GM21447 (cell line): ENCODE results near the gene NEUROG3.

ENCODE experiments used
- ATAC-seq: cut with Tn5 transposase; IDR thresholded peaks from one replicate; pipeline ENCODE4 v1.9.1; 2021; ENCODE audit not compliant: unreplicated experiment

The NEUROG3 gene, protein sequence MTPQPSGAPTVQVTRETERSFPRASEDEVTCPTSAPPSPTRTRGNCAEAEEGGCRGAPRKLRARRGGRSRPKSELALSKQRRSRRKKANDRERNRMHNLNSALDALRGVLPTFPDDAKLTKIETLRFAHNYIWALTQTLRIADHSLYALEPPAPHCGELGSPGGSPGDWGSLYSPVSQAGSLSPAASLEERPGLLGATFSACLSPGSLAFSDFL

DNA sequence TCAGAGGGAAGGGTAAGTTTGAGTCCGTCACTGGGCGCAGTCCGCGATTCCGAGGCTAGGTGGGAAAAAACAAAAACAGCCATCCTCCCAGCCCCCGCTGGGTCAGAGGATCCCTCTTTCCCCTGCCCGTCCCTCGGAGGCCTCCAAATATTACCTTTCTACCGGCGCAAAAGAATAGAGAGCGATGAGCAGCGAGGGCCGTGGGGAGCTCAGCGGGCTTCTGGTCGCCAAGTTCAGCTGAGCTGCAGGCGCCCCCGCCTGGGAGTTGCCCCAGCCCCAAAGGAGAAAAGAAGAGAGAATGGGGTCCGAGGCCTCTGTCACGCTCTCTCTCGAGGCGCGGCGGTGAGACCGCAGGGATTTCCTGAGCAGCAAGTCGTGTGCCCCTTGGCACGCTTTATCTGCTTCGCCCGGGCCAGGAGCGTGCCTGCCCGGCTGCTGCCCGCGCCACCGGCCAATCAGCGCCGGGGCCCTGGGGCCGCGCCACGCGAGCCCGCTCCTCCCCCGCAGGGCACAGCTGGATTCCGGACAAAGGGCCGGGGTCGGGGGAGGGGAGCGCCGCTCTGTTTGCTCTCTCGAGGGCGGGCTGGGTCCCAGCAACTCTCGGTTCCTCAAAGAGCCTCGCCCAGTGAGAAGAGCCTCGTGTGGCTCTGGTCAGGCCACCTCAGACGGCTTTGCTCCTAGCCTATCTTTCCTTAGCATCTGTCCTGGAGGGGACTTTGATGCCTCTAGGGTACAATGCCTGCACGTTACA lies at the start of gene NEUROG3:
TSS of gene NEUROG3 (minus strand) at position 367 of the 751 bp plus-strand sequence. CDS start 379 bp downstream, outside the sequence.
- ATAC-seq = no peak

DNA sequence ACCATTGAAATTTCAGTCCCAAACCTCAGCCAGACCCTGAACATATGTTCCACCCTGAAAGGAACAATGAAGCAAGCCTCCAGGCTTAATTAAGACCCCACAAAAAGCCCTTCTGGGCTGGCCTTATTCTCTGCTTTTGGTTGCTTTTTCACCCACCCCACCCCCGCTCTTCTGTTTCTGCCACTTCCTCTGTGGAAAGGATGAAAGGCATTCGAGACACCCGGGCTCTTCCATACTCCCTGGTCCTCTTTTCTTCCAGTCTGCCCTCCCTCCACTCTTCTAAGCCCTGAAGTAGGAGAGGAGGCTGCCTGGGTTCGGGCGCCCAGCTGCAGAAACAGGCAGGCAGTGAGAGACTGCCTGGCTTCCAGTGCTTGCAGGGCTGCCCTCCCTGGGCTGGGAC lies 47.4 kb upstream of the NEUROG3 start:
- ATAC-seq = no peak

DNA sequence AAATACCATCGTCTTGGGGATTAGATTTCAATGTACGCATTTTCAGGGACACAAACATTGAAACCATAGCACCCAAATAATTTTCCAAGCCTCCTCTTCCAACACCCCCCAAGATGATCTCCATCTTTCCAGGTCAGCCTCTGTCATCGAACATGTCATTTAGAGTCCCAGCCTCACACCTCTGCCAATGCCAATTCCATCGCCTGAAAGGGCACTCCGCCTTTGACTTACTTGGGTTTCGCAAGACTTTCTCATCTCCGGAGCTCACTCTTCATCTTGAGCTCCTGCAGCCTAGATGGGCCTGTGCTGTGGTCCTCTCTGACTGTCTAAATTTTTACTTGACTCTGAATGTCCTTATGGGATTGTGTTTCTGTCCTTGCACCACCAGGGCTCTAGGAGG lies 46.4 kb upstream of the NEUROG3 start:
- no peak for ATAC-seq

DNA sequence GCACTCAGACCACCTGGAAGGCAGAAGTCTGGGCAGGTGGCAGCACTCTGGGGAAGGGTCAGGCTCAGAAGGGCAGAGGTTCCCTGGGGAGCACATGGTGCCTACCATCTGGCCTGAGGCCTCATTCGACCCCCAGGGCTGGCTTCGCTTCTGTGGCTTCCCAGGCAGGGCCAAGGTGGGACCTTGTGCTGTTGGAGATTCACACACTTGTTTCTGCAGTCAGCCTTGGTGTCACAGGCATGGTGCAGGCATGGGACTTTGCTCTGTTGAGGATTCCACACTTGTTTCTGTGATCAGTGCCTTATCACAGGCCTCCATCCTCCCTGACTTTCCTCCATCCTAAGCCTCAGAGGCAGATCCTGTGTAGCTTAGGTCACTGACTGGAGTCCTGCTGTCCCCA lies 45.5 kb upstream of the NEUROG3 start:
- ATAC-seq = no peak

DNA sequence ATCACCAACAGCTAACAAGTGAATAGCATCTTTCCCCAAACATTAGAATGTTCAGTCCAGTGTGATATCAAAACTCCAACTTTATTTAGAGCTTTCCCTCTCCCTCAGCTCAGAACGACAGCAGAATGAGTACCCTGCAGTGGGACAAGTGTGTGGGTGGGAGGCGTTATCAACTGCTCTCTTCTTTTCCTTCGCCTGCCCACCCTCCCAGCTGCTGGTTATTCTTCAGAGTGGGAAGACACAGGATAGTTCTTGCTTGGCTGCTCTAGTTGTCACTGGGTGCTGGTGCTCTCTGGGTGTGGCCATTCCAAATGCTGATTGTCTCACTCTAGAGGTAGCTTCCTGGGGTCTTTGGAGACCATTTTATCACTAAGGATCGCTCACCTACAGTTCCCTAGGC lies 43.1 kb upstream of the NEUROG3 start:
- no peak for ATAC-seq

DNA sequence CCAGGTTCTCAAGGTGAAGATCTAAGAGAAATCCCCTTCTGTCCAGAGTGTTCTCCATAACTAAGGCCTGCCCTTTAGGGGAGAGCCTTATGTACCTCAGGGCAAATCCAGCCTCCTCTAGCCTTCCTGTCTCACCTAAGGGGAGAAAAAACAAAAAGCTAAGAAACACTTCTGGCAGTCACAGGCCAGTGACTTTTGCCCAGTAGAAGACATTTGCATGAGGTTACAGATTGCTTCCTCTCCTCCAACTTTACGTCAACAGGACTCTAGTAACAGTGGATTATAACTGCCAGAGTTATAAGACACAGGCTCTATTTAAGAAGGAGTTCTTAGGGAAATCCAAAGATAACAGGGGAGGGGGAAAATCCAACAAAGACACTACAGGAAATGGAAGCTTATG lies 40.9 kb upstream of the NEUROG3 start:
- ATAC-seq = peak; percentile 82

DNA sequence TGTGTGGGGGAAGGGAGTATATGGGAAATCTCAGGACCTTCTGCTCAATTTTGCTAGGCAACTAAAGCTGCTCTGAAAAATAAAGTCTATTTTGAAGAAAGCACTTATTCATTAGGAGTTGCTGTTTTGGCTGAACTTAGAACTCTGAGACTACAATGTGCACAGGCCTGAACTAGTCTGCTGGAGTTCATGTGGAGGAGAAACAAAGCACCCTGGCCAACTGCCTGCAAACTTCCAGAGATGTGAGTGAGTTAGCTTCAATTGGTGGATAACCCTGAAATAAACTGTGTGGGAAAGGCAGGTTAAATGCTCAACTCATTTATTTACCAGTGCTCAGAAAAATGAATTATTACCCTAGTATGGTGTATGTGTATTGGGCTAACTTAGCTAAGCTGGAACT lies 39.5 kb upstream of the NEUROG3 start:
- no peak for ATAC-seq

DNA sequence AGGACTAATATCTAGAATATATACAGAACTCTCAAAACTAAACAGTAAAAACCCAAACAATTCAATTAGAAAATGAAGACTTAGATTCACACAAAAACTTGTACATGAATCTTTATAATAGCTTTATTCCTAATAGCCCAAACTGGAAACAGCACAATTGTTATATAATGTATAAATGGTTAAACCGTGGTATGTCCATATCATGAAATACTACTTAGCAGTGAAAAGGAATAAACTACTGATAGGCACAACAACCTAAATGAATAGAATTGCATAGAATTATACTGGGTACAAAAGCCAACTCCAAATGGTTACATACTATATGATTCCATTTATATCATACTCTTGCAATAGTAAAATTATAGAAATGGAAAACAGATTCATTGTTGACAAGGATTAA lies 35.9 kb upstream of the NEUROG3 start:
- no peak for ATAC-seq

DNA sequence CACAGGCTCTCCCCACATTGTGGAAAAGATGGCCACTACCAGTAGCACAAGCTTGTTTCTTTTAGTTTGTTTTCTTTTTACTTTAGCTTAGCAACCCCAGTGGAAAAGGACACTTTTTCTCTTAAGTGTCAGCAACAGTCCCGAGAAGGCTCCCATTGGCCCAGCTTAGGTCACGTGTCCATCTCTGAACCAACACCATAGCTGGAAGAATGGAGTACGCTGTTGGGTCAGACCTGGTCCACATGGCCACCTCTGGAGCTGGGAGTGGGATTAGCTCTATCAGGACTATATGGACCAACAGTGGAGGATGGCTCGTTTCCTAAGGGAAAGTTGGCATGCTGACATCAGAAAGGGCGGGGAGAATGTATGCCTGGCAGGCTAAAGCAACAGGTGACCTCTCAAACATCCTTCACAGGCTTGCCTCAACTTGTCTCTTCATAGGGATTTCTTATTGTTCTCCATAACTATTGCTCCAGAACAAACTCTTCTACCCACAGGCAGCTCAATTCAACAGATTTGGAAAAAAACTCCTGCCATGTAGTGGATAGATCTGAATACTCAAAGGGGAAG lies 27.6 kb upstream of the NEUROG3 start:
- no peak for ATAC-seq

DNA sequence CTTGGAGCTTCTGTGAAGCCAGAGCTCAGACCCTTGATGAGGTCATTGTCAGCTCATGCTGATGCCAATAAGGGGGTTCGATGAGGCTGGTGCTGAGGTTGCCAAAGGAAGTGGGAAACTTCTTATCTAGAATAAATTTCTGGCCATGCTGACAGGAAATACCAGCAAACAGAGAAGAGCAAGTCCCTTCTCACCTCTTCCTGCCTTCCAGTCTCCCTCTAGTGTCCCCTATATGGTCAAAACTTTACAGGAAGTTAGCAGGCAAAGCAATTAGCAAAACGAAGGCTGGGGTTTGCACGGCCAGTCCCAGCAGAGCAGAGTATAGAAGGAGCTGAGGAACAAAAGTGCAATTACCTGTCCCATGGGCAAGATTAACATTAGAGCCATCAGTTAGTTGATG lies 15.1 kb upstream of the NEUROG3 start:
- no peak for ATAC-seq

DNA sequence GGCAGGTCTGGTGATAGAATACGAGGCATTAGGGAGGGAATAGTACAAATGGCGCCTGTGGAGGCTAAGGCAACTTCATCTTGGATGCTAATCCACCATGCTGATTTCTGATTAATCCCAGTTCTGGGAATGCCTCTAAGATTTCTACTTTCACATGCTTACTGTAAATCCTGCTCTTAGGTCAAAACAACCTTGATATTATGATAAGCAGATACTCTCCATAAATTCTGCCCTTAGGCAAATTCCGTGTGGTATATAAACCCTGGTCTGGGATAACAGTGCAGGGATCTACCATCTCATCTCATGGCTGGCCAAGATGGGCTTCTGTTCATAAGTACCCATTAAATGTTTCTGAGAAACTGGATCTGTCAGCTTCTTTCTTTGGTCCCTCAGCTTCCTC lies 11.4 kb upstream of the NEUROG3 start:
- ATAC-seq = no peak

DNA sequence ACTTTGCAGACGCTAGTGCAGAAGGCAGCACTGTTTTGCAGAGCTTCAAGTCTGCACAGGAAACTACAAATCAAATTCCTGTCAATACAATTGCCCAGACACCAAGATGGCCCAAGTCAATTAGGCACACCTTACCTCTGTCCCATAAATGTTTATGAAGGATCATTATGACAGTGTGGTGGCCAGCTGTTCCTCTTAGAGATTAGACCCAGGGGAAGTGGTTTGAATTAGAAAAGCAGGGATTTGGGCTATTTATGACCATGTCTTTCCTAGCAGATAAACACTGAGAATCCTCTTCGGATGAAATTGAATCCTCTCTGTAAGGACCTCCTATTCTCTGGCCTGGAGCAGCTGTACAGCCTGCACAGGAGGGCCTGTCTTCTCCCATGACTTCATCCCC lies 9.9 kb upstream of the NEUROG3 start:
- ATAC-seq = no peak

DNA sequence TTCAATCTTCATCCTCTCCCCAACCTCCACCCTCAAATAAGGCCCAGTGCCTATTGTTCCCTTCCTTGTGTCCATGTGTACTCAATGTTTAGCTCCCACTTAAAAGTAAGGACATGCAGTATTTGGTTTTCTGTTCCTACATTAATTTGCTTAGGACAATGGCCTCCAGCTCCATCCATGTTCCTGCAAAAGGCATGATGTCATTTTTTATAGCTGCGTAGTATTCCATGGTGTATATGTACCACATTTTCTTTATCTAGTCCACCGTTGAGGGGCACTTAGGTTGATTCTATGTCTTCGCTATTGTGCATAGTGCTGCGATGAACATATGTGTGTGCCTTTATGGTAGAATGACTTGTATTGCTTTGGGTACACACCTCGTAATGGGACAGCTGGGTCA lies 7.2 kb upstream of the NEUROG3 start:
- ATAC-seq = no peak

DNA sequence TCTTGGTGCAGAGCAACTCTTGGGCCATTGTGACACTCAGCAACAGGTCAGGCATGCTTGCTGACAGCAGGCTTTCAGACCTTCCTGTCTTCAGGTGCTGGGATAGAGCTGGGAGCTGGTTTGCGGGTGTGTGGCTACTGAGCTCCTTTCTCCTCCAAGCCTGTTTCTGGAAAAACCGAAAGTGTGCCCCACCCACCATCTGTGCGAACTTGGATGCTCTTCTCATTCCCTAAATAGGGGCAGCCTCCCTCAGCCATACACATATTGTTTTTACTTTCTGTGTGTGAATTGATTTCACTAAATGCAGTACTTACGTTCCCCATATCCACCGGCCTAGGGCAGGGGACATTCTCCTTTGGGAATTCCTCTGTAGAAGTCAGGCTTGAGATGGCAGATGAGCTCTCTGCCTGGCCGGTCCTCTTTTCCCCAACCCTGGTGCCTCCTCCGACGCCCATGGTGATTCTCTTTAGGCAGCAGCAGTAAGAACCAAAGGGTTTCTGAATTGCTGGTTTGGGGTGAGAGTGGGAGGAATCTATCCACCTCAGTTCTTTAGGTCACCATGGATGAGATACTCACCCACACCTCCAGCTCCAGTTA lies 6.3 kb upstream of the NEUROG3 start:
- no peak for ATAC-seq

DNA sequence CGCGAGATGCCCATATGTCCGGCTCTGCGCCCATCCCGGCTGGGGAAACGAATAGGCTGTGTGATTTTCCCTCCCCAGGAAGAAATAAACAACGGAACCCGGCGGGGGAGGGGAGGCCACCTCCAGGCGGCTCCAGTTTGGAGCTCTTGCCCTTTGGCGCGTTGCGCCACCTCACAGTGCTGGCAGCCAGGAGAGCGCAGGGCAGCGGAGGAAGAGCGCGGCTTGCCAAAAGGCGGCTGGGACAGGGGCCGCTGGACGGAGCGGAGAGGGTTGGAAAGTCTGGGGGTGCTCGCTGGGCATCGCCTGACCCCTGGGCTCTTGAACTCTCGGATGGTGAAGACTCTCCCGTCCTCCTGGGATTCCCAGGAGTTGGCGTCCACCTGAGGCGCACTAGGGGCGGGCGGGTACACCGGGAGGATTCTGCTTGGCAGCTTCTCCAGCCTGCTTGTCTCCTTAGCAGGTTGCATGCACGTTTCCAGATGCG lies 5.3 kb upstream of the NEUROG3 start:
- no peak for ATAC-seq

DNA sequence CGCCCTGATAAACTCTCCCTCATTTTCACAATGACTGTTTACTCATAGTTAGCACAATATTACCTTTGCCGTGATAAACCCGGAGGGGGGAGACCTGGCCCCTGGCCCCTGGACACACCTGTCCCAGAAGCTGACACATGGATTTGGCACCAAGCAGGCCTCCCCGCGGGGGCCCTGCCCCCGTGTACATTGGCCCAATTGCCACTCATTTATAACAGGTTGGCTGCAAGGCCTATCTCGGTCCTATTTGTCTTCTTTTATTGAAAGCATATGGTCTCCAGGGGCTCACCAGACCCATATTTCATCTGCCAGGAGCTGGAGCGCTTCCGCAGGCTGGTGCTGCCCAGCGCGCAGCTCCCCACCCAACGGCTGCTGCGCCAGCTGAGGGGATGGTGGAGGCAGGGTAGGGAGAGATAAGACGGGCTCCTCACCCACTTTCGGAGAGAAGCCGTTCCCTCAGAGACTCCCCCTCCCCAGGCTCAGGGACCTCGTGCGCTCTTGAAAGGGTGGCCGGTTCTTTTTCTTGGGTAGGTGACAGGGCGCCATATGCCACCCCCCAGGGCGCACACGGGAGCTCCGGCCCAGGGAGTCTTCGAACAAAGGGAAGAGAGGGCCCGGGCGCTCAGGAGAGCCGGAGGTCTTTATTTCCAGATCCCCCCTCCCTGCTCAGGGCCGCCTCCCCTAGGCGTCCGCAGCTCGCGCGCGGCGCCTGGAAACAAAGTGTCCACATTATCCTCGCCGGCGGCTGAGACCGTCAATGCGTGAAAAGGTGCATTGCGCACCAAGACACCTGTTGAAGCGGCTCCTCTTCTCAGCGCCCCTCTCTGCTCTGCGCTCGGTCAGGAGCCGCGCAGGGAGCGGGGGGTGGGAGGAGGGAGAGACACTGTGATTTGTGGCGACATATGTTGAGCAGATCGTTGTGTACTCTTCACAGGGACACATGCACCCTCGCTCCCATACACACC lies 4.3 kb upstream of the NEUROG3 start:
- ATAC-seq = no peak

DNA sequence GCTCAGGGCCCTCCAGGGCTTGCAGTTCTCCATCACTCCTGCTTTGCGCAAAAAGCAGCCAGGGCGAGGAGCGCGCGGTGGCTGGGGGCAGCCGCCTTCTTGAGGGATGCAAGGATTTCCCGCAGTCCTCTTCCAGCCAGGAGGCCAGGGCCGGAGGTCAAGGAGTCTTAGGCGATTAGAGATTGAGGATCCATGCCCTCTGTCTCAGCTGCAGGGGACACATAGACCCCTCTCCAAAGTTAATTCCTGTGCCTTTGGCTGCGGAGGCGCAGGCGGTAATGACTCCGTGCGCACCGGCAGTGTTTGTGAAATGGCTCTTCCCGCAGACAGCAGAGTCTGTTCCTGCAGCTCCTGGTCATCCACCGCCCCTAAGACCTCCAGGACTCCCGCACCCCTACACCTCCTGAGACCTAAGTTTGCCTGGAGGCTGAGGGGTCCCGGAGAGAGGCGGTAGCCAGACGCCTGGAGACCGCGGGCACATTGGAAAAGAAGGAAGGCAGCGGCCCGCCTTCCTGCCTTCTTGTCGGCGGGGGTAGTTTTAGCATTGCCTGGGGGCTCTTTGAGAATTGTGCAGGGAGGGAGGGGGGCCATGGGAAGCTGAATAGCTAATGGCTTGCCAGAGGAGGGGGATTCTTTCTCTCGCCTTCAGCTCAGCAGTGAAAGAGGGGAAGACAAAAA lies 3.3 kb upstream of the NEUROG3 start:
- ATAC-seq = no peak

DNA sequence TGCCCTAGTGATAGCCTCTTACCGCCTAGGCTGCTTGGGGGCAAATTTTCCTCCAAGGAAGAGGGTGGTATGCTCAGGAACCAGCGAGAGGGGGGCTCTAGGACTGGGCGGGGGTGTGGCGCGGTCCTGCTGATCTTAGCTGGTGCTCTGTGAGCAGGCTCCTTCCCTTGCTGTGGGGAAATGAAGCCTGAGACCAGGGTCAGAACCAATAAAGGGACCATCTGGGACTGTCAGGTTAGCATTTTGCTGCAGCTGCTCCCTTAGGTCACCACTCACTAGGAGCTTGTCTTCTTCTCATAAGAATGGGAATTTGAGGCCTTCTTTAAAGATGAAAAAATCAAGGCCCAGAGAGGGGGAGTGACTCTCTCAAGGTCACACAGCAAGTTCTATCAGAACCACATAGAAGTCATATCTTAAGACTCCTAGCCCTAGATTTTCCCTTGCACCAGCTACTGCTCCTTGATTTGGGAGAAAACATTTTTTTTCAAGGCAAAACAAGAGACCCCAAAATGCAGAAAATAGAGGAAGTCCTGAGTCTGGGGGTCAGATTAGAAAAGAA lies 2.0 kb upstream of the NEUROG3 start:
- no peak for ATAC-seq

DNA sequence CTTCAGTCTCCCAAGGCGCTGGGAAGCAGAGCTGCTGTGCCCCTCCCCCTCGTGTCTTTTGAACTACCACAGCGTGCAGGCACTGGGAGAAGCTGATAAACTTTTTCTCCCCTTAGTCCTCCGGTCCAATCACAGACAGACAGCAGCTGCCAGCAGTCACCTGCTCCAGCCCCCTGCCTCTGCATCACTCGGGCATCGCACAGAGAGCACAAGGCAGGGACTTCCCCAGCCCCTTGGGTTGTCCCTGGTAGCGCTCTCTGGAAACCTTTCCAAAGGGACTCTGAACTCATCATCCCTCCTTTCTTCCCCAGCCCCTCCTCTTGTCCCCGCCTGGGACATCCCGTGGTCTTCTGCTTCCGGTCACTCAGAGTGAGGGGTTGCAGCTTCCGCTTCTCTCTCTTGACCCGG lies 1.4 kb upstream of the NEUROG3 start:
- ATAC-seq = no peak
